AG04449 (cell line): ENCODE data around the gene STAT2.
"Not testable (repeated sequence)": the region's sequence is repeated elsewhere in the genome, so short reads cannot be mapped to it uniquely, and the experiment has no call there.

Experiments
- CTCF ChIA-PET: fragments of 350-600 bp; formaldehyde crosslinking; extraction: SDS; loops from one replicate; lab custom pipeline; 2021; ENCODE audit warnings: antibody characterized with exemption; lab: Yijun Ruan, JAX
- POLR2A ChIA-PET: fragments of 400-600, 350-600 bp; formaldehyde crosslinking; extraction: SDS; loops from one replicate; lab custom pipeline; 2020; ENCODE audit warnings: antibody characterized with exemption, inconsistent platforms; lab: Yijun Ruan, JAX
- DNase-seq: peaks from one replicate; pipeline ENCODE4 v3.0.0-alpha.2; 2010; ENCODE audit warnings: low read depth, low spot score
- H3K4me3 ChIP-seq: 2 replicates; pipeline ENCODE4 v1.5.1; 2011; ENCODE audit warnings: low read depth, mild to moderate bottlenecking, control low read depth, low read length
- CTCF ChIP-seq: IDR thresholded peaks from one replicate; pipeline ENCODE4 v1.5.1; 2011; ENCODE audit warnings: mild to moderate bottlenecking, moderate library complexity, low read length, control low read depth, inconsistent platforms; ENCODE audit not compliant: insufficient read depth; ENCODE audit errors: missing control alignments

The STAT2 gene

GRCh38 chr12:56348776-56349175 lies 11.1 kb downstream of the STAT2 start:
- CTCF ChIA-PET = interaction anchor here (1.2 to 3.2 kb wide), 3 partner anchors 9 to 115 kb away, joined by 5 to 15 read pairs (median 7); partner anchors contain the start of gene PAN2
- TF ChIP-seq CTCF = no peak

GRCh38 chr12:56347255-56347654 lies 12.7 kb downstream of the STAT2 start:
- H3K4me3 ChIP-seq, DNase-seq, CTCF ChIA-PET: not testable (repeated sequence)
- POLR2A ChIA-PET = interaction anchor here (0.6 to 2.2 kb wide), 2 partner anchors 12 kb away, joined by 3 to 11 read pairs; partner anchors contain the start of gene STAT2

More at GRCh38 chr12:56348776-56349175, 11.1 kb downstream of the STAT2 start:
- DNase-seq = no peak
- POLR2A ChIA-PET = interaction anchor here (0.9 to 2.0 kb wide), 5 partner anchors 9 to 159 kb away, joined by 3 to 6 read pairs (median 3); partner anchors contain the start of genes CNPY2 and PAN2
- H3K4me3 ChIP-seq = no peak overlapping the region

GRCh38 chr12:56346675-56347074 lies 13.2 kb downstream of the STAT2 start:
- ChIA-PET CTCF (interaction anchor here (3.0 to 4.0 kb wide), 2 partner anchors 13 to 116 kb away, joined by 14 to 17 read pairs; partner anchors contain the start of gene PAN2), POLR2A (interaction anchor here (2.2 kb wide), 1 partner anchor 12 kb away, joined by 11 read pairs; the partner anchor contains the start of gene STAT2)
- H3K4me3 ChIP-seq = no peak overlapping the region
- no peak for TF ChIP-seq CTCF
- DNase-seq = no peak

- not testable (repeated sequence) for DNase-seq, H3K4me3 ChIP-seq
- ChIA-PET CTCF (interaction anchor here (1.1 to 1.4 kb wide), 2 partner anchors 8 to 295 kb away, joined by 3 to 5 read pairs; no protein-coding TSS in a partner anchor), POLR2A (interaction anchor here (0.6 to 1.7 kb wide), 3 partner anchors 11 to 17 kb away, joined by 3 to 9 read pairs (median 4); no protein-coding TSS in a partner anchor)
Measured at GRCh38 chr12:56342290-56342689, 17.6 kb downstream of the STAT2 start.

- H3K4me3 ChIP-seq = no peak overlapping the region
- ChIA-PET POLR2A (interaction anchor here (1.7 kb wide), 1 partner anchor 17 kb away, joined by 9 read pairs; no protein-coding TSS in a partner anchor), CTCF (interaction anchor here (1.1 to 1.4 kb wide), 2 partner anchors 8 to 295 kb away, joined by 3 to 5 read pairs; no protein-coding TSS in a partner anchor)
- DNase-seq = no peak
- no peak for TF ChIP-seq CTCF
Measured at GRCh38 chr12:56341616-56342015, 18.3 kb downstream of the STAT2 start.

GRCh38 chr12:56339158-56339422 lies 20.8 kb downstream of the STAT2 start:
- no peak overlapping the region for H3K4me3 ChIP-seq
- POLR2A ChIA-PET = no interaction called here
- CTCF ChIA-PET = no interaction called here
- DNase-seq = no peak
- no peak for TF ChIP-seq CTCF

GRCh38 chr12:56338308-56339157 lies 21.4 kb downstream of the STAT2 start, which contains the start of gene IL23A:
Gene IL23A, plus strand, starts transcription at chr12:56338884. Its CDS starts 161 bp downstream, at chr12:56339045.
- DNase-seq = no peak
- POLR2A ChIA-PET = interaction anchor here (0.8 to 0.9 kb wide), 2 partner anchors 10 to 23 kb away, joined by 3 to 4 read pairs; partner anchors contain the start of gene CNPY2
- CTCF ChIA-PET = interaction anchor here (1.1 kb wide), 1 partner anchor 13 kb away, joined by 3 read pairs; no protein-coding TSS in a partner anchor
- no peak for TF ChIP-seq CTCF
- H3K4me3 ChIP-seq = no peak within 1 kb of the TSS
